Measurements from ENCODE around the gene HSP90AB1.

GRCh38 chr6:44221291-44221960, 25.5 kb upstream of the HSP90AB1 start:
- TF ChIP-seq CTCF (IDR thresholded peaks at IDR 0.05), result peak; percentile 44 to 65 (median 52)
- no peak for TF ChIP-seq POLR2A (IDR thresholded peaks at IDR 0.05)
- TF ChIP-seq POLR2AphosphoS5 (IDR thresholded peaks at IDR 0.05; ENCODE audit: insufficient read depth in 1 of 2, low read depth in 1 of 2), result peak; percentile 70 to 80
